ENCODE measurements around the gene DNER. TPM values are rescaled to one million over a fixed set of nuclear protein-coding genes. Genes with fewer than 3 reads are reported as not detected.
A peak's percentile ranks its signal among the peaks of the same experiment; 100 is the strongest.
"Not testable (repeated sequence)": the region's sequence is repeated elsewhere in the genome, so short reads cannot be mapped to it uniquely, and the experiment has no call there.

Gene DNER
- total RNA-seq, 1 donor from 2014 or later = 1.8 TPM

- TF ChIP-seq CTCF (IDR thresholded peaks at IDR 0.05; ENCODE audit: insufficient read depth, low read length, severe bottlenecking) = no peak
- Histone ChIP-seq H3K4me3 (ENCODE audit: low read depth, low read length) (no peak overlapping the region), H3K27me3 (ENCODE audit: control insufficient read depth, insufficient read depth, low read length) (no peaks in the 10 kb centered on the region), H3K36me3 (ENCODE audit: control insufficient read depth, insufficient read depth, low read length) (no peaks in the 10 kb centered on the region)
- DNase-seq (ENCODE audit: low read depth) (peak; percentile 45), FAIRE-seq (no peak)
Observed at GRCh38 chr2:229701716-229702115, 12.6 kb downstream of the DNER start.

- DNase-seq (ENCODE audit: low read depth) (no peak), FAIRE-seq (no peak)
- no peak for TF ChIP-seq CTCF (IDR thresholded peaks at IDR 0.05; ENCODE audit: insufficient read depth, low read length, severe bottlenecking)
- Histone ChIP-seq H3K36me3 (ENCODE audit: control insufficient read depth, insufficient read depth, low read length) (no peaks in the 10 kb centered on the region), H3K27me3 (ENCODE audit: control insufficient read depth, insufficient read depth, low read length) (no peaks in the 10 kb centered on the region), H3K4me3 (ENCODE audit: low read depth, low read length) (no peak overlapping the region)
Observed at GRCh38 chr2:229701062-229701461, 13.3 kb downstream of the DNER start.

- Histone ChIP-seq H3K27me3 (ENCODE audit: control insufficient read depth, insufficient read depth, low read length) (no peaks in the 10 kb centered on the region), H3K4me3 (ENCODE audit: low read depth, low read length) (no peak overlapping the region), H3K36me3 (ENCODE audit: control insufficient read depth, insufficient read depth, low read length) (no peaks in the 10 kb centered on the region)
- no peak for TF ChIP-seq CTCF (IDR thresholded peaks at IDR 0.05; ENCODE audit: insufficient read depth, low read length, severe bottlenecking)
- DNase-seq (ENCODE audit: low read depth) (no peak), FAIRE-seq (no peak)
Observed at GRCh38 chr2:229695961-229696360, 18.4 kb downstream of the DNER start.

GRCh38 chr2:229693845-229694244 is 20.5 kb downstream of the DNER start:
- FAIRE-seq; H3K4me3 ChIP-seq (ENCODE audit: low read depth, low read length); DNase-seq (ENCODE audit: low read depth); H3K36me3 ChIP-seq (ENCODE audit: control insufficient read depth, insufficient read depth, low read length); H3K27me3 ChIP-seq (ENCODE audit: control insufficient read depth, insufficient read depth, low read length): not testable (repeated sequence)

GRCh38 chr2:229691631-229692030 is 22.7 kb downstream of the DNER start:
- DNase-seq (ENCODE audit: low read depth) (no peak), FAIRE-seq (no peak)
- Histone ChIP-seq H3K4me3 (ENCODE audit: low read depth, low read length) (no peak overlapping the region), H3K27me3 (ENCODE audit: control insufficient read depth, insufficient read depth, low read length) (no peaks in the 10 kb centered on the region), H3K36me3 (ENCODE audit: control insufficient read depth, insufficient read depth, low read length) (no peaks in the 10 kb centered on the region)
- TF ChIP-seq CTCF (IDR thresholded peaks at IDR 0.05; ENCODE audit: insufficient read depth, low read length, severe bottlenecking) = no peak

- DNase-seq (ENCODE audit: low read depth) = no peak
- TF ChIP-seq CTCF (IDR thresholded peaks at IDR 0.05; ENCODE audit: insufficient read depth, low read length, severe bottlenecking) = no peak
- no peaks in the 10 kb centered on the region for H3K27me3 ChIP-seq (ENCODE audit: control insufficient read depth, insufficient read depth, low read length)
- FAIRE-seq = no peak
- no peak overlapping the region for H3K4me3 ChIP-seq (ENCODE audit: low read depth, low read length)
- H3K36me3 ChIP-seq (ENCODE audit: control insufficient read depth, insufficient read depth, low read length) = no peaks in the 10 kb centered on the region
Observed at GRCh38 chr2:229689307-229689839, 25.0 kb downstream of the DNER start.

Measured in bronchial epithelial cell (primary cell).